Measurements from ENCODE around the gene PLA2G10.

- no peak for TF ChIP-seq REST (IDR thresholded peaks at IDR 0.05; ENCODE audit: low read depth)
- TF ChIP-seq CREB1 (IDR thresholded peaks at IDR 0.05; ENCODE audit: low read depth): no peak
- no peak for TF ChIP-seq YY1 (IDR thresholded peaks at IDR 0.05; ENCODE audit: low read depth)
- no peak for TF ChIP-seq RAD21 (IDR thresholded peaks at IDR 0.05; ENCODE audit: low read depth)
Observed at GRCh38 chr16:14634389-14634725, 59.8 kb downstream of the PLA2G10 start.
